Measurements from ENCODE around the gene FYCO1. TPM values are rescaled to one million over a fixed set of nuclear protein-coding genes. Genes with fewer than 3 reads are reported as not detected.

Gene FYCO1
- total and polyA plus RNA-seq, 2 donors (not counting 1 experiment from before 2014, with no cell fraction given) = 19.2 to 82.2 TPM

- H3K27ac ChIP-seq (ENCODE audit: insufficient read depth, low read length) = no peak overlapping the region
- H3K4me3 ChIP-seq (replicated peaks in 1 of 4; ENCODE audit: control extremely low read depth in 1 of 4, insufficient read depth in 1 of 4, low read depth in 3 of 4, low read length in 4 of 4) = no peak overlapping the region
- no peaks in the 10 kb centered on the region for H3K9me3 ChIP-seq (ENCODE audit: control insufficient read depth, insufficient read depth, low read depth, low read length)
- H2AFZ ChIP-seq (ENCODE audit: low read length) = no peak overlapping the region
- no peaks in the 10 kb centered on the region for H3K27me3 ChIP-seq (ENCODE audit: control insufficient read depth, insufficient read depth, low read length)
- no peaks in the 10 kb centered on the region for H3K36me3 ChIP-seq (ENCODE audit: control insufficient read depth, insufficient read depth, low read length)
- no peaks in the 10 kb centered on the region for H3K79me2 ChIP-seq (ENCODE audit: control insufficient read depth, insufficient read depth, low read length)
- TF ChIP-seq EZH2 (IDR thresholded peaks at IDR 0.05; ENCODE audit: low read length, missing control alignments) = no peak
- no peak for TF ChIP-seq CTCF (conservative IDR thresholded peaks at IDR 0.05 in 1 of 2, IDR thresholded peaks at IDR 0.05 in 1 of 2; ENCODE audit: low read depth in 1 of 2, low read length in 2 of 2)
- H4K20me1 ChIP-seq (ENCODE audit: control insufficient read depth, extremely low read depth, insufficient read depth, low read length) = no peaks in the 10 kb centered on the region
- DNase-seq (ENCODE audit: low read depth in 2 of 2) = no peak
- no peak overlapping the region for H3K9ac ChIP-seq (ENCODE audit: insufficient read depth, low read length)
- no peak overlapping the region for H3K4me2 ChIP-seq (ENCODE audit: extremely low read depth, insufficient read depth, low read length)
- no peaks in the 10 kb centered on the region for H3K4me1 ChIP-seq (ENCODE audit: control insufficient read depth, extremely low read depth, insufficient read depth, low read length)
Observed at GRCh38 chr3:46036191-46036590, 40.6 kb upstream of the FYCO1 start.

- H3K4me1 ChIP-seq (ENCODE audit: control insufficient read depth, extremely low read depth, insufficient read depth, low read length) = no peaks in the 10 kb centered on the region
Observed at GRCh38 chr3:46031747-46032146, 36.1 kb upstream of the FYCO1 start.

GRCh38 chr3:46031269-46031668, 35.6 kb upstream of the FYCO1 start:
- Histone ChIP-seq H3K27ac (ENCODE audit: insufficient read depth, low read length) (no peak overlapping the region), H3K9ac (ENCODE audit: insufficient read depth, low read length) (no peak overlapping the region), H3K4me3 (replicated peaks in 1 of 4; ENCODE audit: control extremely low read depth in 1 of 4, insufficient read depth in 1 of 4, low read depth in 3 of 4, low read length in 4 of 4) (no peak overlapping the region), H3K79me2 (ENCODE audit: control insufficient read depth, insufficient read depth, low read length) (no peaks in the 10 kb centered on the region), H2AFZ (ENCODE audit: low read length) (no peak overlapping the region), H4K20me1 (ENCODE audit: control insufficient read depth, extremely low read depth, insufficient read depth, low read length) (no peaks in the 10 kb centered on the region), H3K9me3 (ENCODE audit: control insufficient read depth, insufficient read depth, low read depth, low read length) (no peaks in the 10 kb centered on the region), H3K36me3 (ENCODE audit: control insufficient read depth, insufficient read depth, low read length) (no peaks in the 10 kb centered on the region), H3K4me1 (ENCODE audit: control insufficient read depth, extremely low read depth, insufficient read depth, low read length) (no peaks in the 10 kb centered on the region), H3K4me2 (ENCODE audit: extremely low read depth, insufficient read depth, low read length) (no peak overlapping the region), H3K27me3 (ENCODE audit: control insufficient read depth, insufficient read depth, low read length) (no peaks in the 10 kb centered on the region)
- DNase-seq (ENCODE audit: low read depth in 2 of 2) = no peak
- TF ChIP-seq EZH2 (IDR thresholded peaks at IDR 0.05; ENCODE audit: low read length, missing control alignments) (no peak), CTCF (conservative IDR thresholded peaks at IDR 0.05 in 1 of 2, IDR thresholded peaks at IDR 0.05 in 1 of 2; ENCODE audit: low read depth in 1 of 2, low read length in 2 of 2) (no peak)

More at GRCh38 chr3:46031747-46032146, 36.1 kb upstream of the FYCO1 start:
- no peaks in the 10 kb centered on the region for H3K36me3 ChIP-seq (ENCODE audit: control insufficient read depth, insufficient read depth, low read length)
- no peaks in the 10 kb centered on the region for H3K79me2 ChIP-seq (ENCODE audit: control insufficient read depth, insufficient read depth, low read length)
- DNase-seq (ENCODE audit: low read depth in 2 of 2) = no peak
- no peak overlapping the region for H3K4me3 ChIP-seq (replicated peaks in 1 of 4; ENCODE audit: control extremely low read depth in 1 of 4, insufficient read depth in 1 of 4, low read depth in 3 of 4, low read length in 4 of 4)
- TF ChIP-seq EZH2 (IDR thresholded peaks at IDR 0.05; ENCODE audit: low read length, missing control alignments) = no peak
- TF ChIP-seq CTCF (conservative IDR thresholded peaks at IDR 0.05 in 1 of 2, IDR thresholded peaks at IDR 0.05 in 1 of 2; ENCODE audit: low read depth in 1 of 2, low read length in 2 of 2) = no peak
- H3K27me3 ChIP-seq (ENCODE audit: control insufficient read depth, insufficient read depth, low read length) = no peaks in the 10 kb centered on the region
- no peak overlapping the region for H3K27ac ChIP-seq (ENCODE audit: insufficient read depth, low read length)
- no peak overlapping the region for H2AFZ ChIP-seq (ENCODE audit: low read length)
- no peaks in the 10 kb centered on the region for H4K20me1 ChIP-seq (ENCODE audit: control insufficient read depth, extremely low read depth, insufficient read depth, low read length)
- no peak overlapping the region for H3K9ac ChIP-seq (ENCODE audit: insufficient read depth, low read length)
- H3K4me2 ChIP-seq (ENCODE audit: extremely low read depth, insufficient read depth, low read length) = no peak overlapping the region
- no peaks in the 10 kb centered on the region for H3K9me3 ChIP-seq (ENCODE audit: control insufficient read depth, insufficient read depth, low read depth, low read length)

Data from fibroblast of lung (primary cell).